GM19324 (cell line): ENCODE results near the gene APOO.

Source experiments
- ATAC-seq: cut with Tn5 transposase; IDR thresholded peaks from one replicate; pipeline ENCODE4 v1.9.1; 2021; ENCODE audit warnings: mild to moderate bottlenecking, moderate library complexity; ENCODE audit not compliant: unreplicated experiment, low FRiP score

The APOO gene

DNA sequence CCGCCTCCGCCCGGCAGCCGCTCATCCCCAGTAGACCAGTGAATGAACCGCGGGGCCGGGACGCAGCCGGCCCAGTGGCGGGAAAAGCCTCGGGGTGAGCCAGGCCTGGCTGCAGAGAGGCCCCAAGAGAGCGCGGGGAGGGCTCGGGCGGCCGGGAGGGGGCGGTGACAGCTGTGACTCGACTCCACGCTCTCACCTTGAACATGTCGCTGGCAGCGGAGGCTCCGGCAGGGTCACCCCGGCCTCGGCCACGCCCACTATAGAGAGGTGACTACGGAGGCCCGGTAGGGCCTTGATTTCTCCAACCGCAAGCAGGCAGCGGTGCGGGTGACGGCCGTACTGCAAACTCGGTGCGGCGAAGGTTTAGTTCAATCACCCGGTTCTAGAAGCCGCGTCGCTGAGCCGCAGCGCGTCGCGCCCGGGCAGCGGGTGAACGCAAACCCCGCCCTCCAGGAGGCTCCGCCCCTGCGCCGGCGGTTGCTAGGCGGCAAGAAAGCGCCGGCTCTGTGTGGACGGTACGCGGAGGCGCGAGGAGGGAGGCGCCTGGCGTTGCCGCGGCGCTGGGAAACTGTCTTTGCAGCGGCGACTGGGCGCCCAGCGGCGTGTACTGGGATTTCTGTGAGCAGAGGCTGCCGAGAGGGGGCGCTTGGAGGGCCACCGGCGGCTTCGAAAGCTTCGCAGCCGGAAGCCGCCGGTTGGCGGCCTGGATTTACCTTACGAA lies at the start of gene APOO, which contains the start of gene CXorf58:
Gene APOO, minus strand, starts transcription at position 441 of the 721 bp plus-strand sequence. Its CDS starts 236 bp downstream, at position 205.
Gene CXorf58, plus strand, starts transcription at position 509 of the 721 bp plus-strand sequence. CDS start 2,297 bp downstream, outside the sequence.
- ATAC-seq = peak; percentile 97

DNA sequence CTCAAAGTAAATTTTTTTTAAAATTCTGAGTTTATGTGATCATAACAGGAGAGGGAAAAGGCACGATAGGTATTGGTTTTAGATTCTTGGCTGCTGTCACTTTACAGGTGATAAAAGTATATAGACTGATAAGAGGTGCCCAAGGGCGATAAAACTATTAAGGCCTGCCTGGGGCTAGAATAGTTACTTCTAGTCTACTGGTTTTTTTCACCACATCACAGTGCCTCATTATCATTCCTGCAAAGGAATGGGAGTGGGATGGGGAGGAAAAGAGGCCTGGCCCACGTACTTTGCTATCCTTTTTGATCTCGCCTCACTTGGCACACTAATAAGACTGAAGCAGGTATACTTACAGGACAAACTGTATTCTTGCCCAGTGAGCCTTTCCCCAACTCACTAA lies 46.7 kb upstream of the APOO start:
- no peak for ATAC-seq

DNA sequence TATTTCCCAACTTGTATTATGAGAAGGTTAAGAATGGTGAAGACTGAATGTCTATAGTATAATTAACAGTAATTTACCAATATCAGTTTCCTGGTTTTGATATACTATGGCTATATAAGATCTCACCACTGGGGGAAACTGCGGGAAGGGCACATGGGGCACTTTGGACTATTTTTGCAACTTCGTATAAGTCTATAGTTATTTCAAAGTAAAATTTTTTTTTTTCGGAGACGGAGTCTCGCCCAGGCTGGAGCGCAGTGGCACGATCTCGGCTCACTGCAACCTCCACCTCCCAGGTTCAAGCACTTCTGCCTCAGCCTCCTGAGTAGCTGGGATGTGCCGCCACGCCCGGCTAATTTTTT lies 46.2 kb upstream of the APOO start:
- no peak for ATAC-seq

DNA sequence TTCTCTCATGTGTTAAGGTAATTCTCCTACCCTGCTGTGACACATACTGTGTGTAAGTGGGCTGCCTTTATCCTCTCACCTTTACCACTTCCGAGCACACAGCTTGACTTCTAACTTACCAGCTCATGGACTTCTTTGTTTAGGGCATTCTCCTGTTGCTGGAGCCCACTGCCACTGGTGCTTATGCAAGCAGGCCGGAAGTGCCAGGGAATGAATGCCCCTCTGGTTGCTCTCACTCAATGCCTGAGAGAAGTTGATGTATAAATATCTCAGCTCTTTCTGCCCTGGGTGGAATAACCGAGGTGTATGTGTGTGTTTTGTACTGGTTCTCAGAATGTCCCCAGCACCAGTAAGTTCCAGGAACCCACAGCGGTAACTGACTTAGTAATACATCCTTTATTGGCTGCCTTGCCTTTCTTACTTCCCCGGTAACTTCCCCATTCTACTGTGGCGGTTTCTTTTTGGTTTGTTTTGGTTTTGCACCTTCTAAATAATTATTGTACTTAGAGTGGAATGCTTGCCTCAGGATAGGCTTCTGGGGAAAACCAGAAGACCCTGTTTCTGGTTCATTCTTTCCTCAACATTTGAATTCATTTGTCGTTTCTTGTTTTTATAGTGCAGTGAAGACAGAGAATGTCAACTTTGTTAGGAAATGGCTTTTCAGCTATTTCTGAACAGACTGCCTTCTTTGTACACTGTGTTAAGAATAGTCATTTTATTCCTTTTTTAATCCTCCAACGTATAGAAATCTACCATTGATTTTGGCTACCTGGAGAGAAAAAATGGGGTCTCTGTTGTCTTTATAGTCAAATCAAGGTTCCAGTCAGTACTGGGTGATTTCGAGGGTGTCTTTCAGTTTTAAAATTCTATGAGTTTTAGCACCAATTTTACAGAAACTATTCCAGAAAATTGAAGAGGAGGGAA lies 45.5 kb upstream of the APOO start:
- ATAC-seq = peak; percentile 88

DNA sequence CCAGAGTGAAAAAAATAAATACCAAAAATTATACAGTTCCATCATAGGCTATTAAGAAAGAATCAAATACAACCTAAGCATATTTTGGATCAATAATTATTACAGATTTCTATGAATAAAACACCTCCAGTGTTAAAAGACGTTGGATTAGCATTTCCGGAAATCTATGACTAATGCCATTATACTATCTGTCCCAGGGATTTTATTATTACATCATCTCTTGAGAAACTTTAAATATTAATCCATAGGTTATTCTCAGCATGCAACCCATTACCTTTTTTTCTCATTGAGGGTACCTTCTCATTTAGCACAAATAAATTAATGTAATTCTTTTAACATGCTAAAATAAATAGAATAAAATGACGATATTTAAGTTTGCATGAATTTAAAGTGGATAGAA lies 44.7 kb upstream of the APOO start:
- ATAC-seq = no peak

DNA sequence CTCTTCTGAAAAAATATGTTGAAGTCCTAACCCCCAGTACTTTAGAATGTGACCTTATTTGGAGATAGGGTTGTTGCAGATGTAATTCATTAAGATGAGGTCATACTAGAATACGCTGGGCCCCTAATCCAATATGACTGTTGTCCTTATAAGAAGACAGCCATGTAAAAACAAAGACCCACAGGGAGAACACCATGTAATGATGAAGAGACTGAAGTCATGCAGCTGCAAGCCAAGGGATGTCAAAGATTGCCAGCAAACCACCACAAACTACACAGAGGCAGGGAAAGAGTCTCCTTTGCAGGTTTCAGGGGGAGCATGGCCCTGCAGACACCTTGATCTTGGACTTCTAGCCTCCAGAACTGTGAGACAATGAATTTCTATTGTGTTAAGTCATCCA lies 37.5 kb upstream of the APOO start:
- ATAC-seq = no peak

DNA sequence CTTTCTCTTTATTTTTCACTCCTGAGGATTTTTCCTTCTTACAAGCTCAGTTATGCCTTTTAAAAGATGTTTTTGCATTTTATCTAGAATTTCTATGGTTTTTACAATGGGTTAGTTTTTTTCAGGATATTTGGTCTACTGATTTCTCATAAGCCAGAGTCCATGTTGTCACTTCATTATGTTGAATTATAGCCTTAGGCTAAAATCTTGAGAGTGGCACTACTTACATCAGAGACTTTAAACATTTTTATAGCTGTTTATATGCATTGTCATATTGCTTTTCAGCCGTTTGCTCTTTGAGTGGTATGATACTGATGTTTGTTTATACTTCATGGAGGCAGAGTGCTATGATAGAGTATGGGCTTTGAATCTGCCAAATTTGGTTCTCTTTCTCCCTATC lies 36.5 kb upstream of the APOO start:
- no peak for ATAC-seq

DNA sequence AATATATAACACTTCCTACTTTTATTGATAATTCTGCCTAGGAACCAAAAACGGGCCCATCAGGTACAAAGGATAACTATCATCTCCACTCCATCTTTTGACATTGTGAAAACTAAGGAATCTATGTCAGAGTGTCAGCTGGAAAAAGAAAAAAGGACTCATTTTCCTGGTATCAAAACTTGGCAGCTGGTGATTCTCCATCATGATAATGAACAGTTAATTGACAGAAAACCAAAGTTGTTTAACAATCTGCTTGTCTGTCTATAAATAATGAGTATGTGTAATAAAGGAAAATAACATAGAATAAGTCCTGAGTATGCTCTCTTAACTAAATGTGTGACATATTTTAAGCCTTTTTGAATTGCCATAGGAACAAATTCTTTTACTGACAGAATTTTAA lies 31.5 kb upstream of the APOO start:
- no peak for ATAC-seq

DNA sequence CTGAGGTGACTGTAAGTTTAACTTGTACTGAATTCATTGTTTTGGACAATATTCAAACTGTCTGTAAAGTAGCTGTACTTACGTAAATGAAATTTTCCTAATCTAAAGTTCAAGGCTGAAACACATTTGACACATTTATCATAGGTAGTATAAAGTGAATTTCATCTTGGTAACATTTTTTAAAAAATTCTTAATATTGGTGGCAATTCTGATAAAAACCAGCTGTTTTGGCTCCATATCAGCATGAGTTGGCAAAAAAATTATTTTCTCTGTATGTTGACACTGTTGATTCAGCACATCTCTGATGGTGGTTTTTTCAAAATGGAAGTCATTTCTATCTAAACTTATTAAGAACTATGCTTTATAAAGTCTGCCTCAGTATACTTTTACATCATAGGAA lies 31.0 kb upstream of the APOO start:
- no peak for ATAC-seq

DNA sequence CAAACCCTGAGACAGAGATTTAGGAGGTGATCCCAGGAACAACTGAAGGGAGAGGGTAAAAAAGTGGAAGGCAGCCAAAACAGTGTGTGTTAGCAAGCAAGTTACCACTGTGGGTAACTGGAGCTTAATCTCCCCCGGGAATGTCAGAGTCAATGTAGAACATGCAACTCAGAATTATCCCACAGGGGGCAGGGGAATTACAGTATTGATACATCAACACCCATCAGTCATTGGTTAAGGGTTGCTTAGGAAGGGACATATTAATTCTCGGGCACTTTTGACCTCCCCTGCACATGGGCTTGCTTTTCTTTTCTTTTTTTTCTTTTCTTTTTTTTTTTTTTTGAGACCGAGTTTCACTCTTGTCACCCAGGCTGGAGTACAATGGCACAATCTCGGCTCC lies 29.4 kb upstream of the APOO start:
- ATAC-seq = no peak

DNA sequence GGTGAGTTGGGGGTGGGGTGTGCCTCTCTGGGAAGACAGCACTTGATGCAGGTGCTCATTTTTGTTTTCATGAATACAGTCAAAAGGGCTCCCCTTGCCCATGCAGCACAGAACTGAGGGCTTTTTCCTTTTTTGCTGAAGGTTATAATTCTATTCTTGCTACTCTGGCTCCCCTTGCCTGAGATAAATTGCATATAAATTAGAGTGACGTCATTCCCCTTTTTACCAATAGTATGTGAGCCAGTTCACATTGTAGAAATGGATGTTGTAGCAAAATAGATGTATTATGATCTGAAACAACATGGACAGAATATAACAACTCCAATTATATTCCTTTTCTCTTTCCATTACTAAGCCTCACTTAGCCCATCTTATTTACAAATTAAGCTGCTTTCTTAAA lies 28.4 kb upstream of the APOO start:
- ATAC-seq = no peak

DNA sequence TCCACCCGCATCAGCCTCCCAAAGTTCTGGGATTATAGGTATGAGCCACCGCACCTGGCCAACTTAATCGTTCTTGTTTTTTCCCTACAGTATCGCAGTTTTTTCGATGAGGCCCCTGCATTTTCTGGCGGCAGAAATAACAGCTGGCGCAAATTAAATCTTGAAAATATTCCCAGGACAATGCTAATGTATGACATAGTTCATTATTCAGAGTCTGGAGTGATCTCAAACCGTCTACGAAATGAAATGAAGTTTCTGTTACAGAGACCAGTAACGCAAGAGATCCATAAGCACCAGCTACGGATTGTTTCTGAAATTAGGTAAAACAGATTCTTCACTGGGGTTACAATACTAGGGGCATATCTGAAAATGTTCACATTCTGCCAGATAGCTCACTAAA lies 27.4 kb upstream of the APOO start:
- ATAC-seq = no peak

DNA sequence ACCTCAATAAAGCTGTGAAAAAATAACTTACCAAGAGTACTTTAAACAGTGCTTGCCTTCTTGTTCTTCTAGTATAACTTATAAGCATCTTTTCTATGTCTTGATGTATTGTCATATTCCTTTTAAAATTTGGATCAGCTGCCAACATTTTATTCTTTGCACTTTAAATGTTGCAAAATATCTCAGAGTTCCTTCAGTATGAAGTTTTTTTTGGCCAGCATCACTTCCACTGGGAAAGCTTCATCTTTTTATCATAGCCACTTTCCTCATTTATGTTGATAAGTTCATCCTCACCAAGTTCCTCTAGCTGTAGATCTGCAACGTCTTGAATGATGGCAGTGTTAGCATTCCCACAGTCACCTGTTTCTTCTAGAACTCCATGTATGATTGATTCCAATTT lies 24.3 kb upstream of the APOO start:
- ATAC-seq = no peak

DNA sequence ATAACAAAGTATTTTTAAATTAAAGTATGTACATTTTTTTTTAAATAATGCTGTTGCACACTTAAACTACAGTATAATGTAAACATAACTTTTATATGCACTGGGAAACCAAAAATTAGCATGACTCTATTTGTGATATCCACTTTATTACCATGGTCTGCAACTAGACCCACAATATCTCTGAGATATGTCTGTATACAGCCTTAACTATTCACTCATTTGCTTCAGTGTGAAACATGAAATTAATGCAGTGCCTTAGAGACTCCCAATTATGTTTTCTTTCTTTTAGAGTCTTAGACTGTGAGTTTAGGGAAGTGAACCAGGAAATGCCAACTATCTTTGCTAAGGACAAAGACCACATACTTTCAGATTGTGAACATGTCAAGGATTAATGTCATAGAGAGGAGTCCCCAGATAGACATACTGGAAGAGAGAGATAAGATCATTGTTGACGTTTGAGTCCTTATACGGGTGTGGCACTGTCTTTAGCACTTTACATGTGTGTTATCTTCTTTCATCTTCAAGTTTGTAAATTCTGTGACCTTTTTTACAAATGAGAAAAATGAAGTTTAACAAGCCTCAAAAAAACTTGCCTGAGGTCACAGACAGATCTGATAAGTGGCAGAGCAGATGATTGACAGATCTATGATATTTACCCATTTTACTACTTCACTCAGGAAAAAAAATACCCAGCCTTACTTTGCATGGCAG lies 23.3 kb upstream of the APOO start:
- ATAC-seq = no peak

DNA sequence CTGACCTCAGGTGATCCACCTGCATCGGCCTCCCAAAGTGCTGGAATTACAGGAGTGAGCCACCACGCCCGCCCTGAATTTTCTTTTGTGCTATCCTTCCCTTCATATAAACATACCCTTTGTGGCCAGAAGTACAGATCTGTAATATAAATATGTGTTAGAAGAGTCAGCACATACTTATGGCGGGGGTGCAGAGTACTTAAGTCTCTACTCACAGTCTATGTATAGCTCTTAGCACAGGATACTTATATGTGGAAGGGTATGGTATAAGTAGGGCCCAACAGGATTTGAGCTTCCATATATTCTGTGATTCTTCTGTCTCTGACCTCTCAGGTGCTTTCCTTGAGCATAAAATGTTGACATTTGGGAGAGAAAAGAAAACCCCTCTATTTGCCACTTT lies 18.3 kb upstream of the APOO start:
- ATAC-seq = no peak

DNA sequence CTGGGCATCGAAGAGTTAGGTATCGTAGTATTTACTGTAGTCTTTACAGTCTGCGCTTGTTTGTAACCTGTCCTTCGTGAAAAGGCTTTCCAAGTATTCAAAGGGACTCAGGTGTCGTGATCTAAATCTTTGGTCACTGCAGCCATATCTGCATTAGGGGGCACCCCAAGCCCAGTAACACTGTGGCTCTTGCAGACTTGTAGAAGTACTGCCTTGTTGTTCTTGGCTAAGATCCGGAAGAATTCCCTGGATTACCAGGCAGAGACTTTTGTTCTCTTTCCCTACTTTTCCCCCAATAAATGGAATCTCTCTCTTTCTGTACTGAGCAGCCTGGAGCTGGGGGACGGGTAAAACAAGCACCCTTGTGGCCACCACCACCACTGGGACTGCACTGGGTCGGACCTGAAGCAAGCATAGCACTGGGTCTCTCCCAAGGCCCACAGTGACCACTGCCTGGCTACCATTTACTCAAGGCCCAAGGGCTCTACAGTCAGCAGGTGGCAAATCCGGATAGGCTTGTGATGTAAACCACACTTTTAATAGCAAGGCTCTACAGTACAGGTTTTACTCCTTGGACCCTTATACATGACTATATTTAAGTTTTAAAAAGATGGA lies 12.1 kb upstream of the APOO start:
- ATAC-seq = no peak

DNA sequence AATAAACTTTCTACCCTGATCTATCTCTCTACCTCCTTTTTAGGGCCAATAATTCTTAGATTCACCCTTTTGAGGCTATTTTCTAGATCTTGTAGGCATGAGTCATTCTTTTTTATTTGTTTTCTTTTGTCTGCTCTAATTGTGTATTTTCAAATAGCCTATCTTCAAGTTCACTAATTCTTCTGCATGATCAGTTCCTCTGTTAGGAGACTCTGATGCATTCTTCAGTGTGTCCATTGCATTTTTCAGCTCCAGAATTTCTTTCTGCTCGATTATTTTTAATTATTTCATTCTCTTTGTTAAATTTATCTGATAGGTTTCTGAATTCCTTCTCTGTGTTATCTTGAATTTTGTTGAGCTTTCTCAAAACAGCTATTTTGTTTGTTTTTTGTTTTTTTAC lies 11.4 kb upstream of the APOO start:
- no peak for ATAC-seq

DNA sequence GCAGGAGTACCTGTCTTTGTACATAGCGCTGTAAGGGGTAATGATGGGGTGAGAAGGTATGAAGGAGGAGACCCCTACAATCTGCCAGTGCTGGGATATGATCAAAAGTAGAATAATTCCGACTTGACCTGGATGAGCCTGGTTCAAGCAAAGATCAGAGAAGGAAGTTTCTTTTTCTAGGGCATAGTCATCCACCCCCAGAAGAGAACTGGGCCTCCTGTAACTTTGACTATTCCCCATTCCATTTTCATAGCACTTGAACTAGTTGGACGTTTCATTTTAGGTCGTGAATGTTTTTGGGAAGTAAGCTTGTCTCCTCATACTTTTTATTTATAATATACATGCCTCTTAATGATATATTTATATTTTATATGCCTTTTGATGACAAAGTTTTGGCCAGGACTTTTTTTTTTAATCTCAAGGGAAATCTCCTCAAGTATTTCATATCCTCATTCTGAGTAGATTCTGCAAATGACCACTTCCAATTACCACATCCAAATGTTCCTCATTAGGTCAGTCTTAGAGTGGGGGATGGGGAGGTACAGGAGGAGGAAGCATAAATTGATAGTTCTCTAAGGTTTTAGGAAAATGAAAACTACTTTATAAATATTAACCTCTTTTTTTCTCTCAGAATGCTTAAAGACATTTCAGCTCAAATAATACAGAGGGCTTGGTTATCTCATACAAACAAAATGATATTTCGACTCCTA lies 3.5 kb upstream of the APOO start:
- no peak for ATAC-seq

DNA sequence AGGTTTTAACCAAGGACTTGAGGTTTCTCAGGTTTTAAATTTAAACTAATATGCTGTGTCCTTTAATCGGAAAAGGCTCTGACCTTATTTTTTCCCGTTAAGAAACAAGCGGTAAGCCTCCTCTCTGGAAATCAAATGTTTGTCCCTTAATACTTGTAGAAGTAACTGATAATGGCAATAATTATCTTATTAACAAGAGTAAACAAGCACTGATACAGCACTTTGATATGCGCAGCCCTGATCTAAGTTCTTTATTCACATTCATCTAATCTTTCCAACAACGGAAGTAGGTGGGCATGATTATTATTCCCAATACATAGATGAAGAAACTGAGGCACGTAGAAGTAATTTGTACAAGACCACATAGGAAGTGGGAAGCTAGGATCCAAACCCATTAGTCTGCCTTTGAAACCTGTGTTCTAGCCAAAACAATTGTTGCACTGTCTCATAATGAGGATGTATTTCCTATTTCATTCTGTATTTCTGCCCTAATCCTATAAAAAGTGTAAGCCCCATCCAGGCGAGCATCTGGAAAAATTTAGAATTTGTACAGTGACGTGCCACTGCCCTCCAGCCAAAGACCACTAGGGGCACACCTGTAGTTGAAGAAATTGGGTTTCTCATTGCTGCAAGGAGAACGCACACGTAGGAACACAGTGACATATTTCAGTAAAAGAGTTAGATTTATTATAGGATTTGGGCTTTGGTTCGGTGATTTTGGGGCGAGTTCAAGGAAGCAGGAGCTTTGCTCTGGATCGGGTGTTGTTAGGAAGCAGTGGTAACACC lies 674 bp upstream of the APOO start:
- ATAC-seq = no peak
